Left renal cortex interstitium (tissue), 4 donors: ENCODE data around the gene THG1L. TPM values are rescaled to one million over a fixed set of nuclear protein-coding genes. Genes with fewer than 3 reads are reported as not detected.
A peak's percentile ranks its signal among the peaks of the same experiment; 100 is the strongest.
"Not testable (repeated sequence)": the region's sequence is repeated elsewhere in the genome, so short reads cannot be mapped to it uniquely, and the experiment has no call there.

Experiments used
- DNase-seq, 4 donors: peaks; one replicate each; pipeline ENCODE4 v3.0.0-alpha.2; 2013; ENCODE audit warnings: low read depth in 4 of 4, low spot score in 2 of 4, missing footprints in 1 of 4
- polyA plus RNA-seq, 4 donors: library from polyadenylated mRNA; unstranded; fragments of 120-200 nt; gene quantifications; one replicate each; pipeline ENCODE4 v1.2.1, GENCODE V29; 2013; ENCODE audit not compliant: insufficient read length in 4 of 4

The THG1L gene
- 10 to 100 TPM; 24.2 to 32.9 (median 24.9) TPM for polyA plus RNA-seq

GRCh38 chr5:157731272-157732129, at the start of gene THG1L:
TSS of gene THG1L (plus strand) at chr5:157731420. CDS start at chr5:157731441, 21 bp downstream.
- DNase-seq = peak; percentile 94 to 98 (median 96)

- DNase-seq = no peak
These were observed 49.0 kb upstream of the THG1L start for GRCh38 chr5:157682257-157682656.

- DNase-seq = not testable (repeated sequence)
These were observed 44.7 kb upstream of the THG1L start for GRCh38 chr5:157686276-157687197.

- DNase-seq = no peak
These were observed 44.0 kb upstream of the THG1L start for GRCh38 chr5:157687198-157687554.

GRCh38 chr5:157689942-157690689, 41.1 kb upstream of the THG1L start:
- DNase-seq = no peak

- DNase-seq = no peak
These were observed 40.4 kb upstream of the THG1L start for GRCh38 chr5:157690690-157691433.

- not testable (repeated sequence) for DNase-seq
These were observed 37.4 kb upstream of the THG1L start for GRCh38 chr5:157693816-157694215.

GRCh38 chr5:157696154-157696553, 35.1 kb upstream of the THG1L start:
- not testable (repeated sequence) for DNase-seq

GRCh38 chr5:157698674-157699073, 32.5 kb upstream of the THG1L start:
- DNase-seq = not testable (repeated sequence)

GRCh38 chr5:157703736-157704135, 27.5 kb upstream of the THG1L start:
- DNase-seq = no peak

- no peak for DNase-seq
These were observed 22.4 kb upstream of the THG1L start for GRCh38 chr5:157708866-157709265.

- no peak for DNase-seq
These were observed 21.9 kb upstream of the THG1L start for GRCh38 chr5:157709346-157709745.

GRCh38 chr5:157710431-157710830, 20.8 kb upstream of the THG1L start:
- DNase-seq = no peak

GRCh38 chr5:157710882-157711281, 20.3 kb upstream of the THG1L start:
- DNase-seq = no peak

GRCh38 chr5:157713830-157714595, 17.2 kb upstream of the THG1L start:
- DNase-seq = no peak

- no peak for DNase-seq
These were observed 16.7 kb upstream of the THG1L start for GRCh38 chr5:157714596-157714864.

- peak in 3 of 4 donors; percentile 20 to 48 (median 47) for DNase-seq
These were observed 12.7 kb upstream of the THG1L start for GRCh38 chr5:157718519-157718918.

GRCh38 chr5:157719245-157719644, 12.0 kb upstream of the THG1L start:
- DNase-seq = no peak

- DNase-seq = no peak
These were observed 10.1 kb upstream of the THG1L start for GRCh38 chr5:157721159-157721558.
